Activated naive CD8-positive, alpha-beta T cell treated with anti-CD3 and anti-CD28 coated beads for 36 hours (primary cell): ENCODE data around the gene GPR4. TPM values are rescaled to one million over a fixed set of nuclear protein-coding genes. Genes with fewer than 3 reads are reported as not detected.

Experiments used
- DNase-seq: peaks from one replicate; pipeline ENCODE4 v3.0.0; 2021
- H3K27ac Mint-ChIP-seq: one replicate; pipeline ENCODE4 v1.8.0; 2022; ENCODE audit warnings: mild to moderate bottlenecking, moderate library complexity, mixed read lengths
- H3K27me3 Mint-ChIP-seq: one replicate; pipeline ENCODE4 v1.8.0; 2022; ENCODE audit warnings: mild to moderate bottlenecking, mixed read lengths
- H3K36me3 Mint-ChIP-seq: one replicate; pipeline ENCODE4 v1.8.0; 2021; ENCODE audit warnings: mild to moderate bottlenecking, mixed read lengths
- H3K4me1 Mint-ChIP-seq: one replicate; pipeline ENCODE4 v1.8.0; 2021; ENCODE audit warnings: mixed read lengths
- H3K4me3 Mint-ChIP-seq: one replicate; pipeline ENCODE4 v1.8.0; 2022; ENCODE audit warnings: mild to moderate bottlenecking, moderate library complexity, mixed read lengths
- H3K9me3 Mint-ChIP-seq: one replicate; pipeline ENCODE4 v1.8.0; 2022; ENCODE audit warnings: mixed read lengths
- total RNA-seq, 2 experiments: library from RNA; stranded (reverse); gene quantifications; one replicate each; pipeline ENCODE4 v1.2.3, GENCODE V29; 2021

GPR4 gene
- total RNA-seq, 2 experiments from 2014 or later: not detected

DNA sequence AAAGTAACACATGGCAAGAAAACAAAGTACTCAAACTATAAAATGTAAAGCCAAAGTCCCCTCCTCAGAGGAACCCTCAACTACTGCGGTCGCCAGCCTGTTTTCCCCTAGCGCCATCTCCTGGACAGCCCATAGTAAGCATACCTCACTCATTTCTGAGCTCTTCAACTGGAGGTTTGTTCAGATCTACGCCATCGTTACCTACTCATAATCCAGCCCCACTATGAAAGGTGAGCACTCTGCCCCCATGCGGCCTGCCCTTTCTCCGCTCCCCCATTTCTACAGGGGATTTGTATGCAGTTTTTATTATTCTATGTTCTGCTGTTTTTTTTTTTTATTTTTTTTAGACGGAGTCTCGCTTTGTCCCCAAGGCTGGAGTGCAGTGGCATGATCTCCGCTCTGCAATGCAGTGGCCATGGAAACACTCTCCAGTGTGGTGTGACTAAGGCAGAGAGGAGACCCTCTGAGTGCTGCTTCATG is 43.6 kb downstream of the GPR4 start:
- H3K27me3 Mint-ChIP-seq: no peaks in the 10 kb centered on the region
- DNase-seq: peak; percentile 73
- H3K27ac Mint-ChIP-seq: peak overlapping the region; percentile 63
- H3K36me3 Mint-ChIP-seq: peaks cover 6% of the 10 kb centered on the region
- H3K4me3 Mint-ChIP-seq: no peak overlapping the region
- peaks cover 30% of the 10 kb centered on the region for H3K4me1 Mint-ChIP-seq
- H3K9me3 Mint-ChIP-seq: no peaks in the 10 kb centered on the region

DNA sequence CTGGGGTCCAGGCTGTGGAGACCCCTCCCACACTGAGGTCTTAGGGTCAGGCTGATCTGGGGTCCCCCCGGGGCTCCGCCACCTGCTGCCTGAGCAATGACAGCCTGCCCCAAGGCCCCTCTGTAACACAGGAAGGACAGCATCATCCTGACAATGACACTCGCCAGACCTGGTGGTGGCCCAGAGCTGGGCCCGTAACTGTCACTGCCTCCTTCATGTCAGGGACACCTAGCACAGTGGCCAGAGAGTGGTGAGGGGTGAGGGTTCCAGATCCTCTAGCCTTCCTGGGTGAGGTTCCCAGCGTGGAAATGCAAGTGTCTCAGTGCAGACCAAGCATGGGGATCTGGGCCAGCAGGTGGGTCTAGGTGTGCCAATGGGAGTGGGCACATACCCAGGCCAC is 45.2 kb downstream of the GPR4 start:
- H3K36me3 Mint-ChIP-seq: peaks cover 6% of the 10 kb centered on the region
- no peaks in the 10 kb centered on the region for H3K27me3 Mint-ChIP-seq
- no peak overlapping the region for H3K27ac Mint-ChIP-seq
- peaks cover 22% of the 10 kb centered on the region for H3K4me1 Mint-ChIP-seq
- H3K4me3 Mint-ChIP-seq: no peak overlapping the region
- H3K9me3 Mint-ChIP-seq: no peaks in the 10 kb centered on the region
- no peak for DNase-seq

- Mint-ChIP-seq H3K9me3 (no peaks in the 10 kb centered on the region), H3K27me3 (no peaks in the 10 kb centered on the region), H3K4me3 (no peak overlapping the region), H3K36me3 (no peaks in the 10 kb centered on the region), H3K27ac (no peak overlapping the region), H3K4me1 (peaks cover 11% of the 10 kb centered on the region)
- DNase-seq: no peak
Observed at GRCh38 chr19:45554481-45554880, 47.5 kb downstream of the GPR4 start.

DNA sequence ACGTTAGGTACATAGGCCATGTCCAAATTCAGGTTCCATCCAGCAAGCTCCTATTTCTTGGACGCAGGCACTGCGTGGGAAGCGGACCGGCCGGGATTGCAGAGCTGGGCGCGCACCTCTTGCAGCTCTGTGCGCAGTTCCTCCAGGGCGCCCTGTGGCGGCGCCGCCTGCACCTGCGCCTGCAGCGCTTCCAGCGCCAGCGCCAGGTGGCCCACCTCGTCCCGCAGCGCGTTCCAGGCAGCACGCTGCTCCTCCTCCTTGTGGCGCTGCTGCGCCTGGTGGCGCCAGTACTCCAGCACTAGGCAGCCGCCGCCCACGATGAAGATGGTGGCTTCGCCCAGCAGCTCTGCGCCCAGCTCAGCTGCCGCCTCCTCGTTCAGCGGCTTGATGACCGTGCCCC is 48.5 kb downstream of the GPR4 start:
- no peaks in the 10 kb centered on the region for H3K36me3 Mint-ChIP-seq
- peaks cover 4% of the 10 kb centered on the region for H3K4me1 Mint-ChIP-seq
- H3K27me3 Mint-ChIP-seq: no peaks in the 10 kb centered on the region
- no peak for DNase-seq
- H3K4me3 Mint-ChIP-seq: no peak overlapping the region
- H3K27ac Mint-ChIP-seq: no peak overlapping the region
- no peaks in the 10 kb centered on the region for H3K9me3 Mint-ChIP-seq

DNA sequence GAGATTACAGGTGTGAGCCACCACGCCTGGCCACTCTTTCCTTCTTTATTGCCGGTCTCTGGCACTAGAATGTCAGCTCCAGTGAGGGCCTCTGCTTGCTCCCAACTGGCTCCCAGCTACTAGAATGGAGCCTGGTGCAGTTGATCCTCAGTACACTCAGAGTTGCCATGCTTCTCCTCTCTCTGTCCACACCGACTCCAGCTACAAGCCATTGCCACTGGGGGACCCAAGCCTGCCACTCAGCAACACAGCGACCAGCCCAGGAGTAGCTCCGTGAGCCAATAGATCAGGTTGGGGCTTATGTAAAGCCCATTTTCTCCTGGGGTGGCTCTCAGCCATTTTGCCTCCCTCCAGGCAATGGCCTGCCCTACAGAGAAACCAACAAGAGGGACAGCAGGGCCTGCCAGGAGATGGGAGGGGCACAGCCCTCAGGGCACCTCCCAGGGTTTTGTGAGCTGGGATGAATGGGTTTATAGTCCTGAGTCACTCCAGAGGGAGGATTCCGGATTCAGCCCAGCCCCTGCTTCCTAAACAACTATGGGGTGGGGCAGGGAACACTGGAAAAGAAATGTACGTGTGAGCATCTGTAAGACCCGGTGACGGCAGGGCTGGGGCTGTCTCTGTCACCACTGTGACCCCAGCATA is 53.9 kb downstream of the GPR4 start:
- no peaks in the 10 kb centered on the region for H3K9me3 Mint-ChIP-seq

GRCh38 chr19:45547211-45547770 is 54.7 kb downstream of the GPR4 start:
- Mint-ChIP-seq H3K36me3 (no peaks in the 10 kb centered on the region), H3K9me3 (no peaks in the 10 kb centered on the region), H3K4me1 (peaks cover 5% of the 10 kb centered on the region), H3K4me3 (no peak overlapping the region), H3K27ac (no peak overlapping the region), H3K27me3 (no peaks in the 10 kb centered on the region)
- DNase-seq: no peak

More for the DNA sequence above, 53.9 kb downstream of the GPR4 start:
- Mint-ChIP-seq H3K4me1 (peaks cover 5% of the 10 kb centered on the region), H3K4me3 (no peak overlapping the region), H3K27ac (no peak overlapping the region), H3K36me3 (no peaks in the 10 kb centered on the region), H3K27me3 (no peaks in the 10 kb centered on the region)
- DNase-seq: no peak

DNA sequence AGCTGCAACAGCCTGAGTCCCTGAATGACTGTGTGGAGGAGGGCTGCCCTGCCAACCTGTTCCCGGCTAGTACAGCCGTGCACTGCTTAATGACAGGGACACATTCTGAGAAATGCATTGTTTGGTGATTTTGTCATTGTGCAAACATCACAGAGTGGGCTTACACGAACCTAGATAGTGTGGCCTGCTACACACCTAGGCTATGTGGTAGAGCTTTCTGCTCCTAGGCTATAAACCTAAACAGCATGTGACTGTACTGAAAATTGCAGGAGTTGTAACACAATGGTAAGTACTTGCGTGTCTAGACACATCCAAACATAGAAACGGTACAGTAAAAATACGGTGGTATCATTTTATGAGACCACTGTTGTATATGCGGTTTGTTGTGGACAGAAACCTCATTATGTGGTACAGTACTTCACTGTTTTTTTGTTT is 59.8 kb downstream of the GPR4 start:
- H3K36me3 Mint-ChIP-seq: peaks cover 5% of the 10 kb centered on the region
- peaks cover 2% of the 10 kb centered on the region for H3K9me3 Mint-ChIP-seq
- no peak overlapping the region for H3K4me3 Mint-ChIP-seq
- H3K27ac Mint-ChIP-seq: no peak overlapping the region
- H3K27me3 Mint-ChIP-seq: no peaks in the 10 kb centered on the region
- peaks cover 5% of the 10 kb centered on the region for H3K4me1 Mint-ChIP-seq
- DNase-seq: no peak

Other genes with a start within 250 kb of the GPR4 start
- gene ERCC2, start 231.6 kb downstream of the GPR4 start, total RNA-seq: 10 to 100 TPM; 25.5 to 29.1 TPM
- gene PPP1R13L, start 197.1 kb downstream of the GPR4 start, total RNA-seq: 1 to 10 TPM; 3.6 to 4.7 TPM
- gene POLR1G, start 195.6 kb downstream of the GPR4 start, total RNA-seq: 10 to 100 TPM; 27.0 to 27.1 TPM
- 10 to 100 TPM; 50.0 to 53.2 TPM for gene ERCC1, start 178.3 kb downstream of the GPR4 start, total RNA-seq
- gene FOSB, start 134.2 kb downstream of the GPR4 start, total RNA-seq: 10 to 100 TPM in 1 of 2 experiments, 1 to 10 TPM in 1; 9.7 to 10.5 TPM
- gene RTN2, start 105.2 kb downstream of the GPR4 start, total RNA-seq: 1 to 10 TPM; 1.3 to 1.8 TPM
- 1 to 10 TPM; 1.4 to 1.9 TPM for gene PPM1N, start 103.8 kb downstream of the GPR4 start, total RNA-seq
- gene VASP, start 94.7 kb downstream of the GPR4 start, total RNA-seq: 100 to 1,000 TPM; 133 to 134 TPM
- gene OPA3, start 17.4 kb downstream of the GPR4 start, total RNA-seq: 10 to 100 TPM; 14.7 to 15.1 TPM
- gene EML2, start 37.2 kb upstream of the GPR4 start, total RNA-seq: 10 to 100 TPM; 94.4 to 98.8 TPM
- 1 to 10 TPM; 1.4 to 1.7 TPM for gene GIPR, start 66.0 kb upstream of the GPR4 start, total RNA-seq
- gene SNRPD2, start 89.7 kb upstream of the GPR4 start, total RNA-seq: 100 to 1,000 TPM; 818 to 852 TPM
- 10 to 100 TPM; 16.4 to 16.7 TPM for gene QPCTL, start 90.5 kb upstream of the GPR4 start, total RNA-seq
- gene FBXO46, start 128.7 kb upstream of the GPR4 start, total RNA-seq: 10 to 100 TPM; 25.5 to 29.6 TPM
- gene MEIOSIN, start 131.2 kb upstream of the GPR4 start, total RNA-seq: under 1 TPM; 0.08 TPM
- gene SIX5, start 167.0 kb upstream of the GPR4 start, total RNA-seq: 1 to 10 TPM; 1.6 to 1.7 TPM
- gene DMPK, start 180.3 kb upstream of the GPR4 start, total RNA-seq: 1 to 10 TPM; 7.3 to 8.6 TPM
- 10 to 100 TPM; 29.5 to 30.7 TPM for gene DMWD, start 190.6 kb upstream of the GPR4 start, total RNA-seq
- under 1 TPM; 0.12 to 0.21 TPM for gene RSPH6A, start 213.1 kb upstream of the GPR4 start, total RNA-seq